HEK293 (cell line): ENCODE results near the gene TMEM214.

ENCODE experiments used
- CTCF ChIA-PET: fragments of 350-600 bp; formaldehyde crosslinking; extraction: SDS; loops from one replicate; lab custom pipeline; 2021; ENCODE audit warnings: antibody characterized with exemption; lab: Yijun Ruan, JAX
- POLR2A ChIA-PET: fragments of 300-600 bp; formaldehyde crosslinking; extraction: SDS; loops from one replicate; lab custom pipeline; 2020; ENCODE audit warnings: antibody characterized with exemption, inconsistent platforms; lab: Yijun Ruan, JAX
- H3K27ac ChIP-seq: fragments of 200-500 bp; sonication (Bioruptor generic); 2 replicates; pipeline ENCODE4 v1.5.1; 2014; ENCODE audit warnings: low read depth, low read length, control low read depth, inconsistent platforms; ENCODE audit errors: extremely low read depth
- H3K36me3 ChIP-seq, 2 experiments: fragments of 200-500 bp in 1 of 2; sonication (Bioruptor generic) in 1 of 2; 1 replicate in 1 of 2; 2 replicates in 1 of 2; pipeline ENCODE4 v1.5.1; 2014 to 2017; ENCODE audit warnings: inconsistent platforms in 2 of 2, low read length in 2 of 2; ENCODE audit not compliant: control insufficient read depth in 2 of 2, insufficient read depth in 1 of 2
- H3K4me1 ChIP-seq: fragments of 200-500 bp; sonication (Bioruptor generic); 2 replicates; pipeline ENCODE4 v1.5.1; 2014; ENCODE audit warnings: mild to moderate bottlenecking, low read length, inconsistent platforms; ENCODE audit not compliant: control insufficient read depth, insufficient read depth
- H3K4me3 ChIP-seq: 2 replicates; pipeline ENCODE4 v1.5.1; 2011; ENCODE audit warnings: low read depth, mild to moderate bottlenecking, control low read depth, low read length, moderate library complexity
- H3K9me3 ChIP-seq: fragments of 200-500 bp; sonication (Bioruptor generic); 2 replicates; pipeline ENCODE4 v1.5.1; 2014; ENCODE audit warnings: low read depth, low read length, inconsistent platforms; ENCODE audit not compliant: control insufficient read depth, insufficient read depth
- EGR2 ChIP-seq: fragments of 450-650 bp; formaldehyde crosslinking; IDR thresholded peaks from 2 replicates; pipeline ENCODE4 v1.5.1; 2016; ENCODE audit warnings: low read depth, missing biosample characterization, missing genetic modification characterization
- GLIS2 ChIP-seq: fragments of 450-650 bp; formaldehyde crosslinking; IDR thresholded peaks from 2 replicates; pipeline ENCODE4 v1.5.1; 2016; ENCODE audit warnings: missing biosample characterization, missing genetic modification characterization
- HOXC10 ChIP-seq: sonication (generic); formaldehyde crosslinking; IDR thresholded peaks from 2 replicates; pipeline ENCODE4 v1.8.1; 2023; ENCODE audit warnings: mild to moderate bottlenecking, missing genetic modification reagents
- SALL2 ChIP-seq: fragments of 450-650 bp; formaldehyde crosslinking; IDR thresholded peaks from 2 replicates; pipeline ENCODE4 v1.5.0; 2017; ENCODE audit warnings: missing biosample characterization, mild to moderate bottlenecking, missing genetic modification characterization, borderline replicate concordance
- TRIM28 ChIP-seq: IDR thresholded peaks from 2 replicates; pipeline ENCODE4 v1.6.1; 2011; ENCODE audit warnings: low read length, control low read depth, borderline replicate concordance
- ZBTB20 ChIP-seq: fragments of 450-650 bp; formaldehyde crosslinking; IDR thresholded peaks from 2 replicates; pipeline ENCODE4 v1.5.1; 2016; ENCODE audit warnings: missing biosample characterization, missing genetic modification characterization
- ZBTB48 ChIP-seq: fragments of 450-650 bp; formaldehyde crosslinking; IDR thresholded peaks from 2 replicates; pipeline ENCODE4 v1.5.1; 2016; ENCODE audit warnings: missing biosample characterization, missing genetic modification characterization
- ZBTB8A ChIP-seq: fragments of 450-650 bp; formaldehyde crosslinking; IDR thresholded peaks from 2 replicates; pipeline ENCODE4 v1.5.1; 2016; ENCODE audit warnings: missing biosample characterization, missing genetic modification characterization
- ZFHX2 ChIP-seq: fragments of 450-650 bp; formaldehyde crosslinking; conservative IDR thresholded peaks from 2 replicates; pipeline ENCODE4 v1.5.1; 2016; ENCODE audit warnings: missing biosample characterization, missing genetic modification characterization
- ZFP37 ChIP-seq: fragments of 450-650 bp; formaldehyde crosslinking; IDR thresholded peaks from 2 replicates; pipeline ENCODE4 v1.5.1; 2016; ENCODE audit warnings: missing biosample characterization, missing genetic modification characterization
- ZNF132 ChIP-seq: fragments of 450-650 bp; formaldehyde crosslinking; IDR thresholded peaks from 2 replicates; pipeline ENCODE4 v1.5.1; 2017; ENCODE audit warnings: missing biosample characterization, missing genetic modification characterization, borderline replicate concordance
- ZNF169 ChIP-seq: fragments of 450-650 bp; formaldehyde crosslinking; IDR thresholded peaks from 2 replicates; pipeline ENCODE4 v1.5.1; 2016; ENCODE audit warnings: missing biosample characterization, missing genetic modification characterization
- ZNF23 ChIP-seq: fragments of 450-650 bp; formaldehyde crosslinking; IDR thresholded peaks from 2 replicates; pipeline ENCODE4 v1.5.1; 2016; ENCODE audit warnings: missing biosample characterization, missing genetic modification characterization, borderline replicate concordance
- ZNF248 ChIP-seq: fragments of 450-650 bp; formaldehyde crosslinking; IDR thresholded peaks from 2 replicates; pipeline ENCODE4 v1.5.1; 2017; ENCODE audit warnings: missing biosample characterization, missing genetic modification characterization
- ZNF292 ChIP-seq: fragments of 450-650 bp; formaldehyde crosslinking; IDR thresholded peaks from 2 replicates; pipeline ENCODE4 v1.5.1; 2016; ENCODE audit warnings: low read depth, missing biosample characterization, missing genetic modification characterization, borderline replicate concordance
- ZNF335 ChIP-seq: fragments of 450-650 bp; formaldehyde crosslinking; conservative IDR thresholded peaks from 2 replicates; pipeline ENCODE4 v1.5.1; 2016; ENCODE audit warnings: missing biosample characterization, missing genetic modification characterization
- ZNF341 ChIP-seq: fragments of 450-650 bp; formaldehyde crosslinking; IDR thresholded peaks from 2 replicates; pipeline ENCODE4; 2016; ENCODE audit warnings: low read depth, missing biosample characterization, missing genetic modification characterization
- ZNF426 ChIP-seq: fragments of 450-650 bp; formaldehyde crosslinking; IDR thresholded peaks from 2 replicates; pipeline ENCODE4 v1.5.1; 2017; ENCODE audit warnings: missing biosample characterization, missing genetic modification characterization, mild to moderate bottlenecking, inconsistent platforms, moderate library complexity
- ZNF48 ChIP-seq: fragments of 450-650 bp; formaldehyde crosslinking; IDR thresholded peaks from 2 replicates; pipeline ENCODE4 v1.5.1; 2016; ENCODE audit warnings: missing biosample characterization, missing genetic modification characterization
- ZNF658 ChIP-seq: fragments of 450-650 bp; formaldehyde crosslinking; IDR thresholded peaks from 2 replicates; pipeline ENCODE4; 2016; ENCODE audit warnings: missing biosample characterization, missing genetic modification characterization
- ZNF785 ChIP-seq: fragments of 450-650 bp; formaldehyde crosslinking; IDR thresholded peaks from 2 replicates; pipeline ENCODE4 v1.5.1; 2016; ENCODE audit warnings: missing biosample characterization, missing genetic modification characterization
- ZSCAN16 ChIP-seq: fragments of 450-650 bp; formaldehyde crosslinking; IDR thresholded peaks from 2 replicates; pipeline ENCODE4 v1.5.1; 2016; ENCODE audit warnings: missing biosample characterization, missing genetic modification characterization
- TF ChIP-seq, protein P1 (sequence below): fragments of 450-650 bp; formaldehyde crosslinking; IDR thresholded peaks from 2 replicates; pipeline ENCODE4 v1.5.1; 2016; ENCODE audit warnings: missing biosample characterization, missing genetic modification characterization
- TF ChIP-seq, protein P2 (sequence below): fragments of 450-650 bp; formaldehyde crosslinking; IDR thresholded peaks from 2 replicates; pipeline ENCODE4 v1.5.1; 2016; ENCODE audit warnings: missing biosample characterization, missing genetic modification characterization, low read depth
- TF ChIP-seq, protein P3 (sequence below): fragments of 450-650 bp; formaldehyde crosslinking; IDR thresholded peaks from 2 replicates; pipeline ENCODE4 v1.5.1; 2016; ENCODE audit warnings: missing biosample characterization, missing genetic modification characterization
- TF ChIP-seq, protein P4 (sequence below): fragments of 450-650 bp; formaldehyde crosslinking; IDR thresholded peaks from 2 replicates; pipeline ENCODE4 v1.5.1; 2016; ENCODE audit warnings: missing biosample characterization, missing genetic modification characterization

Gene TMEM214

DNA sequence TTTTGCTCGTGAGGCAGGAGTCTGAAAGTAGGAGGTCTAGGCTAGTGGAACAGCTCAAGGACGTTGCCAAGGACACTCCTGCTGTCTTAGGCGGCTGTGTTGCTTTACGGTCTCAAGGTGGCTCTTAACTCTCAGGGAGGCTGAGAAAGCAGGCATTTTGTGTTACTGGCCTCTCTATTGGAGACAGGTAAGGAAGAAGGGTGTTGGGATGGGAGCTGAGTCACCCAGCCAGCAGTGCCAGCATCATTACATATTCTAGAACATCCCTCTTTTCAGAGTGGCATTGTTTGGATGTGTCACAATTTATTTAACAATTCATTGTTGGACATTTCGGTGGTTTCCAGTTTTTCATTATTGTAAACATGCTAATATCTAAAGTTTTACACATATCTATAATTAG lies 30.8 kb upstream of the TMEM214 start:
- Histone ChIP-seq H3K9me3 (no peaks in the 10 kb centered on the region), H3K4me3 (no peak overlapping the region), H3K36me3 (no peaks in the 10 kb centered on the region), H3K4me1 (no peaks in the 10 kb centered on the region), H3K27ac (no peak overlapping the region)
- POLR2A ChIA-PET = no interaction called here
- TF ChIP-seq ZNF132 (tag by site-specific recombination) (no peak), ZNF785 (tag by site-specific recombination) (no peak), SALL2 (no peak), ZNF658 (tag by site-specific recombination) (no peak), TRIM28 (no peak), EGR2 (tag by site-specific recombination) (no peak), ZNF426 (tag by site-specific recombination) (no peak), ZNF335 (tag by site-specific recombination) (no peak)
- TF ChIP-seq, protein P1, sequence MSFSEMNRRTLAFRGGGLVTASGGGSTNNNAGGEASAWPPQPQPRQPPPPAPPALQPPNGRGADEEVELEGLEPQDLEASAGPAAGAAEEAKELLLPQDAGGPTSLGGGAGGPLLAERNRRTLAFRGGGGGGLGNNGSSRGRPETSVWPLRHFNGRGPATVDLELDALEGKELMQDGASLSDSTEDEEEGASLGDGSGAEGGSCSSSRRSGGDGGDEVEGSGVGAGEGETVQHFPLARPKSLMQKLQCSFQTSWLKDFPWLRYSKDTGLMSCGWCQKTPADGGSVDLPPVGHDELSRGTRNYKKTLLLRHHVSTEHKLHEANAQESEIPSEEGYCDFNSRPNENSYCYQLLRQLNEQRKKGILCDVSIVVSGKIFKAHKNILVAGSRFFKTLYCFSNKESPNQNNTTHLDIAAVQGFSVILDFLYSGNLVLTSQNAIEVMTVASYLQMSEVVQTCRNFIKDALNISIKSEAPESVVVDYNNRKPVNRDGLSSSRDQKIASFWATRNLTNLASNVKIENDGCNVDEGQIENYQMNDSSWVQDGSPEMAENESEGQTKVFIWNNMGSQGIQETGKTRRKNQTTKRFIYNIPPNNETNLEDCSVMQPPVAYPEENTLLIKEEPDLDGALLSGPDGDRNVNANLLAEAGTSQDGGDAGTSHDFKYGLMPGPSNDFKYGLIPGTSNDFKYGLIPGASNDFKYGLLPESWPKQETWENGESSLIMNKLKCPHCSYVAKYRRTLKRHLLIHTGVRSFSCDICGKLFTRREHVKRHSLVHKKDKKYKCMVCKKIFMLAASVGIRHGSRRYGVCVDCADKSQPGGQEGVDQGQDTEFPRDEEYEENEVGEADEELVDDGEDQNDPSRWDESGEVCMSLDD (tag by site-specific recombination) = no peak
- TF ChIP-seq, protein P2, sequence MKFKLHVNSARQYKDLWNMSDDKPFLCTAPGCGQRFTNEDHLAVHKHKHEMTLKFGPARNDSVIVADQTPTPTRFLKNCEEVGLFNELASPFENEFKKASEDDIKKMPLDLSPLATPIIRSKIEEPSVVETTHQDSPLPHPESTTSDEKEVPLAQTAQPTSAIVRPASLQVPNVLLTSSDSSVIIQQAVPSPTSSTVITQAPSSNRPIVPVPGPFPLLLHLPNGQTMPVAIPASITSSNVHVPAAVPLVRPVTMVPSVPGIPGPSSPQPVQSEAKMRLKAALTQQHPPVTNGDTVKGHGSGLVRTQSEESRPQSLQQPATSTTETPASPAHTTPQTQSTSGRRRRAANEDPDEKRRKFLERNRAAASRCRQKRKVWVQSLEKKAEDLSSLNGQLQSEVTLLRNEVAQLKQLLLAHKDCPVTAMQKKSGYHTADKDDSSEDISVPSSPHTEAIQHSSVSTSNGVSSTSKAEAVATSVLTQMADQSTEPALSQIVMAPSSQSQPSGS (tag by site-specific recombination) = no peak
- CTCF ChIA-PET = interaction anchor here (0.7 to 1.3 kb wide), 2 partner anchors 15 to 31 kb away, joined by 3 to 4 read pairs; no protein-coding TSS in a partner anchor

DNA sequence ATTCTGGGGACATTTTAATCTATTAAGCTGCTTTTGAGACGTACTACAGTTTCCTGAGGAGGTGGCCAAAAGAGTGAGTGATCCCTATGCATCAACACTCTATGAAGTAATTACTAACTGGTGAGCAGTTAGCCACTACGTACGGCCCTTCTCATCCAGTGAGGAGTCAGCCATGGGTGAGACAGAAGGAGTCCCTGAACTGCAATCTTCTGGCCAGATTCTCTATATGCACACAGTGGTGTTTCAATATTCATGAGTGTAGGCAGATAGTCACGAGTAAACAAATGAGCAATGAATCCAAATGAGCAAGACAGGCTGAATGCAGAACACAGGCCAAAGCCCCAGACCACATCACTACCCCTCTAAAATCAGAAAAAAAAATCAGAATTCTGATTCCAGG lies 29.8 kb upstream of the TMEM214 start:
- no peaks in the 10 kb centered on the region for H3K9me3 ChIP-seq
- ChIA-PET POLR2A (no interaction called here), CTCF (interaction anchor here (0.6 to 1.3 kb wide), 5 partner anchors 14 to 157 kb away, joined by 3 to 4 read pairs (median 4); no protein-coding TSS in a partner anchor)
- TF ChIP-seq ZNF248 (tag by site-specific recombination) (no peak), ZFHX2 (tag by site-specific recombination) (no peak), GLIS2 (tag by site-specific recombination) (no peak), HOXC10 (CRISPR knock-in tag) (no peak), ZNF48 (tag by site-specific recombination) (no peak), ZSCAN16 (tag by site-specific recombination) (no peak), ZBTB48 (tag by site-specific recombination) (no peak), ZNF292 (no peak), ZBTB20 (tag by site-specific recombination) (no peak), ZBTB8A (tag by site-specific recombination) (no peak), ZFP37 (tag by site-specific recombination) (no peak), ZNF169 (no peak), ZNF341 (tag by site-specific recombination) (no peak), ZNF23 (tag by site-specific recombination) (no peak)
- TF ChIP-seq, protein P3, sequence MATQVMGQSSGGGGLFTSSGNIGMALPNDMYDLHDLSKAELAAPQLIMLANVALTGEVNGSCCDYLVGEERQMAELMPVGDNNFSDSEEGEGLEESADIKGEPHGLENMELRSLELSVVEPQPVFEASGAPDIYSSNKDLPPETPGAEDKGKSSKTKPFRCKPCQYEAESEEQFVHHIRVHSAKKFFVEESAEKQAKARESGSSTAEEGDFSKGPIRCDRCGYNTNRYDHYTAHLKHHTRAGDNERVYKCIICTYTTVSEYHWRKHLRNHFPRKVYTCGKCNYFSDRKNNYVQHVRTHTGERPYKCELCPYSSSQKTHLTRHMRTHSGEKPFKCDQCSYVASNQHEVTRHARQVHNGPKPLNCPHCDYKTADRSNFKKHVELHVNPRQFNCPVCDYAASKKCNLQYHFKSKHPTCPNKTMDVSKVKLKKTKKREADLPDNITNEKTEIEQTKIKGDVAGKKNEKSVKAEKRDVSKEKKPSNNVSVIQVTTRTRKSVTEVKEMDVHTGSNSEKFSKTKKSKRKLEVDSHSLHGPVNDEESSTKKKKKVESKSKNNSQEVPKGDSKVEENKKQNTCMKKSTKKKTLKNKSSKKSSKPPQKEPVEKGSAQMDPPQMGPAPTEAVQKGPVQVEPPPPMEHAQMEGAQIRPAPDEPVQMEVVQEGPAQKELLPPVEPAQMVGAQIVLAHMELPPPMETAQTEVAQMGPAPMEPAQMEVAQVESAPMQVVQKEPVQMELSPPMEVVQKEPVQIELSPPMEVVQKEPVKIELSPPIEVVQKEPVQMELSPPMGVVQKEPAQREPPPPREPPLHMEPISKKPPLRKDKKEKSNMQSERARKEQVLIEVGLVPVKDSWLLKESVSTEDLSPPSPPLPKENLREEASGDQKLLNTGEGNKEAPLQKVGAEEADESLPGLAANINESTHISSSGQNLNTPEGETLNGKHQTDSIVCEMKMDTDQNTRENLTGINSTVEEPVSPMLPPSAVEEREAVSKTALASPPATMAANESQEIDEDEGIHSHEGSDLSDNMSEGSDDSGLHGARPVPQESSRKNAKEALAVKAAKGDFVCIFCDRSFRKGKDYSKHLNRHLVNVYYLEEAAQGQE (tag by site-specific recombination) = no peak
- TF ChIP-seq, protein P4, sequence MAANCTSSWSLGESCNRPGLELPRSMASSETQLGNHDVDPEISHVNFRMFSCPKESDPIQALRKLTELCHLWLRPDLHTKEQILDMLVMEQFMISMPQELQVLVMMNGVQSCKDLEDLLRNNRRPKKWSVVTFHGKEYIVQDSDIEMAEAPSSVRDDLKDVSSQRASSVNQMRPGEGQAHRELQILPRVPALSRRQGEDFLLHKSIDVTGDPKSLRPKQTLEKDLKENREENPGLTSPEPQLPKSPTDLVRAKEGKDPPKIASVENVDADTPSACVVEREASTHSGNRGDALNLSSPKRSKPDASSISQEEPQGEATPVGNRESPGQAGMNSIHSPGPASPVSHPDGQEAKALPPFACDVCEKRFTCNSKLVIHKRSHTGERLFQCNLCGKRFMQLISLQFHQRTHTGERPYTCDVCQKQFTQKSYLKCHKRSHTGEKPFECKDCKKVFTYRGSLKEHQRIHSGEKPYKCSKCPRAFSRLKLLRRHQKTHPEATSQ (tag by site-specific recombination) = no peak
- H3K27ac ChIP-seq = no peak overlapping the region
- no peak overlapping the region for H3K4me3 ChIP-seq
- no peaks in the 10 kb centered on the region for H3K36me3 ChIP-seq
- H3K4me1 ChIP-seq = peaks cover 3% of the 10 kb centered on the region; the same call in 1 of the 2 replicates
